Mucosa of rectum (tissue), 2 donors: Measurements from ENCODE around the gene TMEM131L.

Source experiments
- H3K27ac ChIP-seq, 2 donors: one replicate each; pipeline ENCODE4 v1.7.0; 2013; ENCODE audit warnings: inconsistent platforms in 2 of 2, low read depth in 2 of 2, low read length in 2 of 2
- H3K27me3 ChIP-seq, 2 donors: one replicate each; pipeline ENCODE4 v1.7.0; 2013; ENCODE audit warnings: low read length in 2 of 2; ENCODE audit not compliant: control insufficient read depth in 2 of 2, insufficient read depth in 2 of 2
- H3K36me3 ChIP-seq, 2 donors: one replicate each; pipeline ENCODE4 v1.7.0; 2013; ENCODE audit warnings: low read length in 2 of 2; ENCODE audit not compliant: control insufficient read depth in 2 of 2, insufficient read depth in 2 of 2
- H3K4me1 ChIP-seq, 2 donors: one replicate each; pipeline ENCODE4 v1.7.0; 2013; ENCODE audit warnings: low read length in 2 of 2, mild to moderate bottlenecking in 1 of 2; ENCODE audit not compliant: control insufficient read depth in 2 of 2, insufficient read depth in 2 of 2
- H3K4me3 ChIP-seq, 2 donors: one replicate each; pipeline ENCODE4 v1.7.0; 2013; ENCODE audit warnings: low read length in 2 of 2
- H3K9ac ChIP-seq, 2 donors: one replicate each; pipeline ENCODE4 v1.7.0; 2013; ENCODE audit warnings: low read length in 2 of 2, low read depth in 1 of 2, mild to moderate bottlenecking in 1 of 2
- H3K9me3 ChIP-seq, 2 donors: one replicate each; pipeline ENCODE4 v1.7.0; 2013; ENCODE audit warnings: low read length in 2 of 2; ENCODE audit not compliant: control insufficient read depth in 2 of 2
- donor health status: healthy.
- donor health status: Normal muscosa, but diverticular disease.

Gene TMEM131L

GRCh38 chr4:153427363-153428071 is 38.6 kb upstream of the TMEM131L start:
- H3K36me3 ChIP-seq, result no peaks in the 10 kb centered on the region
- H3K9me3 ChIP-seq, result no peaks in the 10 kb centered on the region
- H3K9ac ChIP-seq, result no peak overlapping the region
- no peaks in the 10 kb centered on the region for H3K27me3 ChIP-seq
- H3K4me1 ChIP-seq, result no peaks in the 10 kb centered on the region
- no peak overlapping the region for H3K4me3 ChIP-seq
- H3K27ac ChIP-seq, result no peak overlapping the region

- no peak overlapping the region for H3K4me3 ChIP-seq
- H3K9me3 ChIP-seq, result no peaks in the 10 kb centered on the region
- H3K27ac ChIP-seq, result peak overlapping the region; percentile 12 to 42
- H3K9ac ChIP-seq, result no peak overlapping the region
- no peaks in the 10 kb centered on the region for H3K27me3 ChIP-seq
- H3K36me3 ChIP-seq, result no peaks in the 10 kb centered on the region
- H3K4me1 ChIP-seq, result peaks cover 0 to 5% of the 10 kb centered on the region in 2 donors
Observed at GRCh38 chr4:153428941-153429475, 37.2 kb upstream of the TMEM131L start.

- H3K27me3 ChIP-seq, result no peaks in the 10 kb centered on the region
- peak overlapping the region in 1 of 2 donors; percentile 49 for H3K27ac ChIP-seq
- peaks cover 0 to 5% of the 10 kb centered on the region in 2 donors for H3K4me1 ChIP-seq
- H3K9me3 ChIP-seq, result no peaks in the 10 kb centered on the region
- peak overlapping the region; percentile 24 to 51 for H3K4me3 ChIP-seq
- H3K9ac ChIP-seq, result no peak overlapping the region
- no peaks in the 10 kb centered on the region for H3K36me3 ChIP-seq
Observed at GRCh38 chr4:153432965-153433753, 33.0 kb upstream of the TMEM131L start.

GRCh38 chr4:153433754-153434105 is 32.4 kb upstream of the TMEM131L start:
- Histone ChIP-seq H3K9ac (no peak overlapping the region), H3K27me3 (no peaks in the 10 kb centered on the region), H3K36me3 (no peaks in the 10 kb centered on the region), H3K9me3 (no peaks in the 10 kb centered on the region), H3K27ac (peak overlapping the region in 1 of 2 donors; percentile 49), H3K4me3 (peak overlapping the region in 1 of 2 donors; percentile 51), H3K4me1 (peaks cover 0 to 5% of the 10 kb centered on the region in 2 donors)

- no peak overlapping the region for H3K27ac ChIP-seq
- H3K4me1 ChIP-seq, result peaks cover 0 to 5% of the 10 kb centered on the region in 2 donors
- no peaks in the 10 kb centered on the region for H3K36me3 ChIP-seq
- H3K9ac ChIP-seq, result no peak overlapping the region
- no peaks in the 10 kb centered on the region for H3K27me3 ChIP-seq
- no peak overlapping the region for H3K4me3 ChIP-seq
- no peaks in the 10 kb centered on the region for H3K9me3 ChIP-seq
Observed at GRCh38 chr4:153434190-153434589, 32.0 kb upstream of the TMEM131L start.

GRCh38 chr4:153438916-153439756 is 27.0 kb upstream of the TMEM131L start:
- H3K9ac ChIP-seq, result peak overlapping the region in 1 of 2 donors; percentile 36
- H3K27ac ChIP-seq, result no peak overlapping the region
- H3K9me3 ChIP-seq, result no peaks in the 10 kb centered on the region
- no peaks in the 10 kb centered on the region for H3K36me3 ChIP-seq
- H3K4me1 ChIP-seq, result no peaks in the 10 kb centered on the region
- peak overlapping the region in 1 of 2 donors; percentile 48 for H3K4me3 ChIP-seq
- H3K27me3 ChIP-seq, result no peaks in the 10 kb centered on the region

GRCh38 chr4:153439831-153440230 is 26.3 kb upstream of the TMEM131L start:
- no peaks in the 10 kb centered on the region for H3K4me1 ChIP-seq
- H3K9ac ChIP-seq, result no peak overlapping the region
- no peaks in the 10 kb centered on the region for H3K9me3 ChIP-seq
- H3K27ac ChIP-seq, result no peak overlapping the region
- H3K27me3 ChIP-seq, result no peaks in the 10 kb centered on the region
- H3K4me3 ChIP-seq, result no peak overlapping the region
- H3K36me3 ChIP-seq, result no peaks in the 10 kb centered on the region

- H3K4me3 ChIP-seq, result no peak overlapping the region
- no peak overlapping the region for H3K9ac ChIP-seq
- no peaks in the 10 kb centered on the region for H3K27me3 ChIP-seq
- no peaks in the 10 kb centered on the region for H3K36me3 ChIP-seq
- no peaks in the 10 kb centered on the region for H3K4me1 ChIP-seq
- no peaks in the 10 kb centered on the region for H3K9me3 ChIP-seq
- H3K27ac ChIP-seq, result no peak overlapping the region
Observed at GRCh38 chr4:153440475-153440874, 25.7 kb upstream of the TMEM131L start.

- Histone ChIP-seq H3K27me3 (no peaks in the 10 kb centered on the region), H3K4me1 (no peaks in the 10 kb centered on the region), H3K9me3 (no peaks in the 10 kb centered on the region), H3K36me3 (no peaks in the 10 kb centered on the region), H3K4me3 (no peak overlapping the region), H3K27ac (no peak overlapping the region), H3K9ac (no peak overlapping the region)
Observed at GRCh38 chr4:153447175-153447905, 18.8 kb upstream of the TMEM131L start.
